Ishikawa (cell line): ENCODE measurements around the gene ESAM.

ENCODE experiments used
- CEBPB ChIP-seq: IDR thresholded peaks from 2 replicates; pipeline ENCODE4 v1.6.1; 2012
- CREB1 ChIP-seq: IDR thresholded peaks from 2 replicates; pipeline ENCODE4 v1.6.1; 2012; ENCODE audit warnings: low read depth
- EGR1 ChIP-seq: IDR thresholded peaks from 2 replicates; pipeline ENCODE4 v1.6.1; 2012
- EP300 ChIP-seq: IDR thresholded peaks from 2 replicates; pipeline ENCODE4 v1.6.1; 2012; ENCODE audit warnings: borderline replicate concordance
- FOXM1 ChIP-seq: IDR thresholded peaks from 2 replicates; pipeline ENCODE4 v1.6.1; 2012; ENCODE audit warnings: low read depth, borderline replicate concordance
- MAX ChIP-seq: IDR thresholded peaks from 2 replicates; pipeline ENCODE4 v1.6.1; 2012
- NFIC ChIP-seq: IDR thresholded peaks from 2 replicates; pipeline ENCODE4 v1.6.1; 2012
- RAD21 ChIP-seq: IDR thresholded peaks from 2 replicates; pipeline ENCODE4 v1.6.1; 2012; ENCODE audit warnings: low read depth
- REST ChIP-seq: IDR thresholded peaks from 2 replicates; pipeline ENCODE4 v1.6.1; 2012; ENCODE audit warnings: low read depth, mild to moderate bottlenecking
- TAF1 ChIP-seq: IDR thresholded peaks from 2 replicates; pipeline ENCODE4 v1.6.1; 2012; ENCODE audit warnings: low read depth, mild to moderate bottlenecking
- TCF12 ChIP-seq: IDR thresholded peaks from 2 replicates; pipeline ENCODE4 v1.6.1; 2012; ENCODE audit warnings: low read depth
- TEAD4 ChIP-seq: IDR thresholded peaks from 2 replicates; pipeline ENCODE4 v1.6.1; 2012
- YY1 ChIP-seq: IDR thresholded peaks from 2 replicates; pipeline ENCODE4 v1.6.1; 2012; ENCODE audit warnings: low read depth
- ZBTB7A ChIP-seq: IDR thresholded peaks from 2 replicates; pipeline ENCODE4 v1.6.1; 2012; ENCODE audit warnings: low read depth
- TF ChIP-seq, protein P1 (sequence below): IDR thresholded peaks from 2 replicates; pipeline ENCODE4 v1.6.1; 2012

Gene ESAM

DNA sequence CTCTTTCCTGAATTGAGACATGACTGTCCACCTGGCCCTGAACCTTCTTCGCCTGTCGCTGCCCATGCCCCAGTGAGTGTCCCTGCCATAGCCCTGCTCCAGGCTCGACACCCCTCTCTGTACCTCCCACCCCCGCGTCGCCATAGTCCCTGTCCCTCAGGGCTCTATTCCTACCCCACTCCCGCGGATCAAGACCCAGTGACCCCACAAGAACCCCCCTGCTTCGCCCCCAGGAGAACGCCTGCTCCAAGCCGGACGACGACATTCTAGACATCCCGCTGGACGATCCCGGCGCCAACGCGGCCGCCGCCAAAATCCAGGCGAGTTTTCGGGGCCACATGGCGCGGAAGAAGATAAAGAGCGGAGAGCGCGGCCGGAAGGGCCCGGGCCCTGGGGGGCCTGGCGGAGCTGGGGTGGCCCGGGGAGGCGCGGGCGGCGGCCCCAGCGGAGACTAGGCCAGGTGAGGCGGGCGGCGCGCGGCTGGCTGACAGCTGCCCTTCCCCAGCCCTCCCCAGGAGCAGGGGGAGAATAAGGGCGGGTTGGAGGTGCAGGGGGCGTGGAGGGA lies 16.7 kb downstream of the ESAM start:
- no peak for TF ChIP-seq TEAD4

DNA sequence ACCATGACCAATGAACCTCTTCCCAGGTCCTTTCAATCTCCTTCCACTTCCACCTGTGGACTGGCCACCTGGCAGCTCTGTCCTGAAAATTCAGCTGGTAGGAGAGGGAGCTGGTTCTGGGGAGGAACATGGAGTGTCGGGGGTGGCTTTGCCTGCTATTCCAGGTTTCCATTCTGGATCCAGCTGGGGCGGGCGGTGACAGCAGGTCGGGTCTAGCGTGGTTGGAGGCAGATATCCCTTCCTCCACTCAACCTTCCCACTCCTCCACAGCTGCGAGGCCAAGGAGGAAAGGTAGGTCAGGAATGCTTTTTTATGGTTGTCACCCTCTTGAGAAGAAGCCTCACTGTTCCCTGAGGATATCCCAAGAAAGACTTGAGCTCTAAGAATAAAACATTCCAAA lies 19.0 kb downstream of the ESAM start:
- no peak for TF ChIP-seq REST
- TF ChIP-seq TEAD4: no peak
- no peak for TF ChIP-seq EGR1
- no peak for TF ChIP-seq MAX
- no peak for TF ChIP-seq CREB1
- TF ChIP-seq YY1: no peak
- no peak for TF ChIP-seq RAD21

GRCh38 chr11:124742555-124742954 lies 19.5 kb downstream of the ESAM start:
- TF ChIP-seq NFIC: no peak
- no peak for TF ChIP-seq YY1
- no peak for TF ChIP-seq CEBPB
- no peak for TF ChIP-seq TAF1
- no peak for TF ChIP-seq RAD21
- no peak for TF ChIP-seq EP300
- TF ChIP-seq FOXM1: no peak

GRCh38 chr11:124740277-124740882 lies 21.7 kb downstream of the ESAM start:
- TF ChIP-seq RAD21 (no peak), ZBTB7A (no peak), EGR1 (no peak)

- TF ChIP-seq REST: no peak
- TF ChIP-seq YY1: 0 out of 2 replicates have a peak, but pooled peaks have one; percentile 32
- no peak for TF ChIP-seq MAX
- TF ChIP-seq RAD21: no peak
- TF ChIP-seq ZBTB7A: 0 out of 2 replicates have a peak, but pooled peaks have one; percentile 32
- TF ChIP-seq TCF12: no peak; the same call in 1 of the 2 replicates
- TF ChIP-seq NFIC: no peak; the same call in 1 of the 2 replicates
- TF ChIP-seq EGR1: peak; percentile 88
- no peak for TF ChIP-seq TEAD4
- TF ChIP-seq FOXM1: no peak
- TF ChIP-seq EP300: no peak
- no peak for TF ChIP-seq CREB1
- peak; percentile 41; the same call in 1 of the 2 replicates for TF ChIP-seq TAF1
- TF ChIP-seq CEBPB: no peak
- TF ChIP-seq, protein P1, sequence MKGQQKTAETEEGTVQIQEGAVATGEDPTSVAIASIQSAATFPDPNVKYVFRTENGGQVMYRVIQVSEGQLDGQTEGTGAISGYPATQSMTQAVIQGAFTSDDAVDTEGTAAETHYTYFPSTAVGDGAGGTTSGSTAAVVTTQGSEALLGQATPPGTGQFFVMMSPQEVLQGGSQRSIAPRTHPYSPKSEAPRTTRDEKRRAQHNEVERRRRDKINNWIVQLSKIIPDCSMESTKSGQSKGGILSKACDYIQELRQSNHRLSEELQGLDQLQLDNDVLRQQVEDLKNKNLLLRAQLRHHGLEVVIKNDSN: no peak
Observed at GRCh38 chr11:124739479-124740276, 22.4 kb downstream of the ESAM start, which contains the start of gene NRGN. Gene NRGN (plus strand): TSS chr11:124739942. CDS start chr11:124740085, 143 bp downstream.

GRCh38 chr11:124738713-124739478 lies 23.2 kb downstream of the ESAM start:
- TF ChIP-seq ZBTB7A (no peak), REST (no peak), TAF1 (no peak), YY1 (no peak), TEAD4 (no peak), RAD21 (no peak), MAX (no peak)
- TF ChIP-seq, protein P1: no peak
